ENCODE data around the gene AMPD3.

The AMPD3 gene

DNA sequence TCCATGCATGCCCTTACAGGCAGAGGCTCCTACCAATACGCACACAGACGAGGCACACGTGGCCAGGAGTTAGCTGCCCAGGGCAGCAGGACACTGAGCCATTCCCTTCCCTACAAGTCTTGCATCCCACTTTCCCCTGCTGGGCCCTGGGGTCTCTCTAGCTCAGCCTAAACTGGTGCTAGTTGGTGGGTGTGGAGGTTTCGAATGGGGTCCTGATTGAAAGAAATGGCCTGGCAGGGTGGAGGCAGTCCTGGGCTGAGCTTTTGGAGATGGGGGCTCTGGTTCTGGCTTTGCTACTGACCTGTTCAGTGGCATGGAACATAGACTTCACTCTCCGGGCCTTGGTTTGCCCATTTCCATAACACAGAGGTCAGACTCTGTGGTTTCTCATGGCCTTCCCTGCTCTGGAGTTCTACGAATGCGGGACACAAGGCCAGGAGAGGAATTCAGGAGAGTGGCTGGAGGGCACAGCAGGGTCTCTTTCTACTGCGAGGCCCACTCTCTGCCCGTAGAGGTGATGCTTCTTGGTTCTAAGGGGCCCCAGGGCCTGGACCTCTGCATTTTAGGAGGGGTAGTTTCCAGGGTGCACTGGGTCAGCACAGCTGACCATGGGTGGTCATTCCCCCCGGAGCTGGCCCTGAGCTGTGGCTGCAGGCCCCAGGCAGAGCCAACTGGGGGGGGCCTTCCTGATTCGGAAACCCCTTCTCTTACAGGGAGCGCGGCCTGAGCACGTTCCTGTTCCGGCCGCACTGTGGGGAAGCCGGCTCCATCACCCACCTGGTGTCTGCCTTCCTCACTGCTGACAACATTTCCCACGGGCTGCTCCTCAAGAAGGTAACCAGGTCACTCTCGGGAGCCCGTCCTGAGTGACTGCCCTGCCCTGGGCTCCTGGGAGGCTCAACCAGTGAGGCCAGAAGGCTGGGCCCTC is 46.0 kb downstream of the AMPD3 start:
- H3K36me3 Mint-ChIP-seq (ENCODE audit: insufficient read depth), result peaks cover 34% of the 10 kb centered on the region
- H3K27ac Mint-ChIP-seq, result no peak overlapping the region
- DNase-seq (no peak), ATAC-seq (replicated peaks) (no peak)
- H3K27me3 Mint-ChIP-seq, result no peaks in the 10 kb centered on the region
- H3K4me1 Mint-ChIP-seq (ENCODE audit: low read depth in 2 of 2), result peaks cover 0 to 4% of the 10 kb centered on the region in 2 donors
- no peaks in the 10 kb centered on the region for H3K9me3 Mint-ChIP-seq
- no peak overlapping the region for H3K4me3 Mint-ChIP-seq

DNA sequence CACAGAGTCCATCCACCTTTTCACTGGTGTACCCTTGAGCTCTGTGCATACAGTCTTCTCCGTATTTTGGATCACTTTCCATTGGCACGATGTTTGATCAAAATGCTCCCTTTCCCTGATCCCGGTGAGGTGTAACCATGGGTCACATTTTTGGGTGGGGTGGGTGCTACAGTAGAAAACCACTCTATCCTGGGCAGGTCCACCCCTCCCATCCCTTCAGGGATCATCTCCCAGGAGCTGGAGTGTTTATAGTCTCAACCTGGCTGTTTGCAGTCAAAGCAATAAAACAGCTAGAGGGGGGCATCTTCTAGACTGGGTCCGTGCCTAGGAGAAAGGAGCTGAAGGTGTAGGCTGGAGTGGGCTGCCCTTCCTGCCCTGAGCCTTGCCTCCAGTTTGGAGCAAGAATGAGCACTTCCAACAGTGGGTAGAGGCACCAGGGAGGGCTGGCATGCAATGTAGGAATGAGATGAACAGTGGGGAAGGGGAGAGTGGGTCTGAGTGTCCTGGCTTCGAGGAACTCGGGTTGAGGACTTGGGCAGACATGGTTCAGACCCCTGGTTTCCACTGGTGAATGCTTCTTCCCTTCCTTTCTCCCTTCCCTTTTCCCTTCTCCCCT is 47.1 kb downstream of the AMPD3 start:
- Mint-ChIP-seq H3K27ac (peak overlapping the region; percentile 57 to 88), H3K4me1 (ENCODE audit: low read depth in 2 of 2) (no peaks in the 10 kb centered on the region), H3K4me3 (no peak overlapping the region), H3K9me3 (no peaks in the 10 kb centered on the region), H3K27me3 (no peaks in the 10 kb centered on the region), H3K36me3 (ENCODE audit: insufficient read depth) (peaks cover 31% of the 10 kb centered on the region)
- DNase-seq (no peak), ATAC-seq (replicated peaks) (no peak)

DNA sequence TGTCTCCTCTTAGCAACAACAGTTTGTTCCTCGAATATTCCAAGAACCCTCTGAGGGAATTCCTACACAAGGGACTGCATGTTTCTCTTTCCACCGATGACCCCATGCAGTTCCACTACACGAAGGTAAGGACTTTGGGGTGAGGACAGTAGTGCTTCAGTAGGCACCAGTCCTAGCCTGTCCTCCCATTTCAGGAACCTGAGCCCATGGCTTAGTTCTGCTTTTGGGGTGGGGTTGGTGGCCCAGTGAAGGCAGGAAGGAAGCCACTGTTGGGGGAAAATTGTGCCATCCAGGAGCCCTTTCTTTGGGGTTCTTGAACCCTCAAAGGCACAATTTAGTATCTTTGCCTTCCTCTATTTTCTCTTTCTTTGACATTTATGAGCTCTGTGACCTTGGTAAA is 47.7 kb downstream of the AMPD3 start:
- DNase-seq (no peak), ATAC-seq (replicated peaks) (no peak)
- Mint-ChIP-seq H3K4me3 (no peak overlapping the region), H3K27ac (peak overlapping the region in 1 of 2 donors; percentile 88), H3K36me3 (ENCODE audit: insufficient read depth) (peaks cover 28% of the 10 kb centered on the region), H3K9me3 (no peaks in the 10 kb centered on the region), H3K27me3 (no peaks in the 10 kb centered on the region), H3K4me1 (ENCODE audit: low read depth in 2 of 2) (no peaks in the 10 kb centered on the region)

DNA sequence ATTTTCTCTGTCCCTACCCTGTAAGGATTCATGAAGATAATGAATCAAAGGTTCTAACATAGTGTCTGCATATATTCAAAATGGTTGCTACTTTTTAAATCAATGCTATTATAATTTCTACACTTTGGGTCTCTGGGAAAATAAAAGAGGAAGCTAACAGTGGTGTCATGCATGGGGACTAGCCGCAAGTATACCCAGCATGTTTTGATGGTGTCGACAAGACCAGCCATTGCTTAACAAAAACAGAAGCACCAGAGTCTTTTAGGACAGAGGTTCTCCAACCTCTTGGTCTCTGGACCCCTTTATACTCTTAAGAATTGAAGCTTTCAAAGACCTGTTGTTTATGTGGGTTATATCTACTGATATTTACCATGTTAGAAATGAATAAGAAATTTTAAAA is 48.2 kb downstream of the AMPD3 start:
- no peaks in the 10 kb centered on the region for H3K9me3 Mint-ChIP-seq
- no peak overlapping the region for H3K27ac Mint-ChIP-seq
- no peak for DNase-seq
- no peaks in the 10 kb centered on the region for H3K27me3 Mint-ChIP-seq
- peaks cover 23% of the 10 kb centered on the region for H3K36me3 Mint-ChIP-seq (ENCODE audit: insufficient read depth)
- H3K4me1 Mint-ChIP-seq (ENCODE audit: low read depth in 2 of 2), result no peaks in the 10 kb centered on the region
- no peak overlapping the region for H3K4me3 Mint-ChIP-seq
- ATAC-seq (replicated peaks), result peak; percentile 29

DNA sequence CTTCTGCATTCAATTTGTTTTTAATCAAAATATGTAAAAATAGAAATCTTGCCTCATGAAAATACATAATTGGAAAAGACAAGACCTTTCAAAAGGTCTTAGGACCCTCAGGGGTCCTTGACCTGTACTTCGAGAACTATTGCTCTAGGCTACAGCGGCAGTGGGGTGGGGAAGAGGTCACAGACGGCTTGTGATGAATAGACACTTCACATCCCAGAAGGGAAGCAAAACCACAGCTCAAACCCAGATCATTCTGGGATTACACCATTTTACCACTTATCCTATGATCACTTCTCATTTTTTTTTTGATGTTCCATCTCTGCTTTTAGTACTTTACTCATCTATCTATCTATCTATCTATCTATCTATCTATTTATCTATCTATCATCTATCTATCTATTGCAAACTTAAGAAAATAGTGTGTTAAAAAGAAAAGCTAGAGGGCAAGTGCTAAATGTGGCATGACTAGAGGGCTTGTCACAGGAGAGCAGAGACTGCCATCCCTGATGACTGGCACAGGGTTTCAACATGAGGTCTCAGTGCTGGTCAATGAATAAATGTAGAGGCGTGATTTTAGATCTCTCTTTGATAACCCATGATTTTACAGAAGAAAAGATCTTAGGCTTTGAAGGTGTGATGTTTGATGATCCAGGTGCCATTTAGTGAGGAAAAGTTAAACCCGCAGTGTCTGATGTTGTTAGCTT is 48.9 kb downstream of the AMPD3 start:
- Mint-ChIP-seq H3K36me3 (ENCODE audit: insufficient read depth) (peaks cover 22% of the 10 kb centered on the region), H3K4me3 (no peak overlapping the region), H3K27ac (peak overlapping the region in 1 of 2 donors; percentile 39), H3K27me3 (no peaks in the 10 kb centered on the region), H3K4me1 (ENCODE audit: low read depth in 2 of 2) (no peaks in the 10 kb centered on the region), H3K9me3 (no peaks in the 10 kb centered on the region)
- DNase-seq (no peak), ATAC-seq (replicated peaks) (no peak)

DNA sequence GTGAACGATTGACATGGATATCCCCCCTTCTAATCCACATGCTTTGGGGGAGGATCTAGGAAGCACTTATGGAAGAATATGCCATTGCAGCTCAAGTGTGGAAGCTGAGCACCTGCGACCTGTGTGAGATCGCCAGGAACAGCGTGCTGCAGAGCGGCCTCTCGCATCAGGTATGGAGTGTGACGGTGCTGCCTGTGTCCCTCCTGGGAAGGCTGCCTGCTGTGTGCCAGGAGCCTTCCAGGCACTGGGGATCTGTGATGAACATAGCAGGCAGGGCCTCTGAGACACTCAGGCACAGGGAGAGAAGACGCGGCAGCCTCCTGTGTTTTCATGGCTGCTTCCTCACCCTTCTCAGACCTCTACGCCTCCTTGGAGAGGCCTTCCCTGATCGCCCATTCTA is 49.4 kb downstream of the AMPD3 start:
- Mint-ChIP-seq H3K27me3 (no peaks in the 10 kb centered on the region), H3K9me3 (no peaks in the 10 kb centered on the region), H3K4me1 (ENCODE audit: low read depth in 2 of 2) (no peaks in the 10 kb centered on the region), H3K36me3 (ENCODE audit: insufficient read depth) (peaks cover 19% of the 10 kb centered on the region), H3K4me3 (no peak overlapping the region), H3K27ac (peak overlapping the region; percentile 35 to 39)
- DNase-seq, result no peak
- ATAC-seq (replicated peaks), result no peak

DNA sequence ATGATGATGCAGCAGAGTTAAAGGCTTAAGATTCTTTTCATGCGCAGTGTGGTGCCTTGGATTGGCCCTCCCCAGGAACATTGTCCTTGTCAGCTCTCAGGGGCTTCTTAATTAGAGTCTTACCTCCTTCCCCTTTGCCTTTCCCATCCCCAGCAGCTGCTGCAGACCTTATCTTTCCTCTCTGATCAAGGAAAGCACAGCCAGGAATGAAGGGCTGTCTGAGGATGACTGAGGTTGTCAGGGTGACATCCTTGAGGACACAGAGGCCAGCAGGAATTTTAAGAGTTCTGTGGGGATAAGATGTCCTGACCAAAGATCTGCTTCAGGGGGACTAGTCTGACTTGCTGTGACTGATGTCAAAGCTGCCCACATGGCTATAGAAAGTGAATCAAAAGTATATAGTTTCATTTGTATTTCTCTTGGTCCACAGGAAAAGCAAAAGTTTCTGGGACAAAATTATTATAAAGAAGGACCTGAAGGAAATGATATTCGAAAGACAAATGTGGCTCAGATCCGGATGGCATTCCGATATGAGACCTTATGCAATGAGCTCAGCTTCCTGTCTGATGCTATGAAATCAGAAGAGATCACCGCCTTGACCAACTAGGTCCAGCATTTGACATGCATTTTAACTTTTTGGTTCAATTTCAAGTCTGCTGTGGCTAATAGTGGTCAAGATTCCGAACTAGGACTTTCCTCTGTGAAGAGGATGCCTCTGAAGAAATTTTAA is 50.4 kb downstream of the AMPD3 start:
- Mint-ChIP-seq H3K9me3 (no peaks in the 10 kb centered on the region), H3K27ac (peak overlapping the region in 1 of 2 donors; percentile 35), H3K4me3 (no peak overlapping the region), H3K36me3 (ENCODE audit: insufficient read depth) (peaks cover 16% of the 10 kb centered on the region), H3K27me3 (no peaks in the 10 kb centered on the region), H3K4me1 (ENCODE audit: low read depth in 2 of 2) (no peaks in the 10 kb centered on the region)
- ATAC-seq (replicated peaks) (no peak), DNase-seq (no peak)

DNA sequence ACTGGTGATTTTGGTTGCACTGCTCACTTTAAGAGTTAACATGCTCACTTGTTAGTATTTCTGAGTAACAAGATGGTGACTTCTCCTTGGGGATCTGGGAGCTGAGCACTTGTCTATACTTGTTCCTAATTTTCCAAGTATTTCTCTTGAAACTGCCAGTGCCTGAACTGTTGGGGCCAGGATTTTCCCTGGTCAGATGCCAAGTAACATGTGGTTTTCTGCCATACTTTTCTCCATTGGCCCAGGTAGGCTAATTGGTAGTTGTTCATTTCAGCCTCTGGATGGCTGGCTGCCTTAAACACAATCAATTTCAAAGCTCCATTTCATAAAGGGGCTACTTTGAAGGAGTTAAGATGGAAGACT is 50.9 kb downstream of the AMPD3 start:
- no peak for ATAC-seq (replicated peaks)
- Mint-ChIP-seq H3K4me1 (ENCODE audit: low read depth in 2 of 2) (no peaks in the 10 kb centered on the region), H3K27me3 (no peaks in the 10 kb centered on the region), H3K36me3 (ENCODE audit: insufficient read depth) (peaks cover 16% of the 10 kb centered on the region), H3K4me3 (no peak overlapping the region), H3K27ac (no peak overlapping the region), H3K9me3 (no peaks in the 10 kb centered on the region)
- no peak for DNase-seq

DNA sequence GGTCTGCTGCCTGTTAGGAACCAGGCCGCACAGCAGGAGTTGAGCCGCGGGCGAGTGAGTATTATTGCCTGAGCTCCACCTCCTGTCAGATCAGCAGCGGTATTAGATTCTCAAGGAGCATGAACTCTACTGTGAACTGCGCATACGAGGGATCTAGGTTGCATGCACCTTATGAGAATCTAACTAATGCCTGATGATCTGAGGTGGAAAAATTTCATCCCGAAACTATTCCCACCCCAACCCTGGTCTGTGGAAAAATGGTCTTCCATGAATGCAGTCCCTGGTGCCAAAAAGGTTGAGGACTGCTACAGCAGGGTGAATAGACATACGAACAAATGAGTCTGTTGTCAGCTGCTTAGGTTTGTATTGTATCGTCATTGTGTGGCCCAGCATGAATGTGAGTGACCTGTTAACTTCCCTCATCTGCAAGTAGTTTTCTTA is 56.1 kb downstream of the AMPD3 start:
- Mint-ChIP-seq H3K4me3 (no peak overlapping the region), H3K4me1 (ENCODE audit: low read depth in 2 of 2) (peaks cover 0 to 7% of the 10 kb centered on the region in 2 donors), H3K27ac (peak overlapping the region in 1 of 2 donors; percentile 23), H3K36me3 (ENCODE audit: insufficient read depth) (peaks cover 6% of the 10 kb centered on the region), H3K9me3 (no peaks in the 10 kb centered on the region), H3K27me3 (no peaks in the 10 kb centered on the region)
- no peak for ATAC-seq (replicated peaks)
- no peak for DNase-seq

DNA sequence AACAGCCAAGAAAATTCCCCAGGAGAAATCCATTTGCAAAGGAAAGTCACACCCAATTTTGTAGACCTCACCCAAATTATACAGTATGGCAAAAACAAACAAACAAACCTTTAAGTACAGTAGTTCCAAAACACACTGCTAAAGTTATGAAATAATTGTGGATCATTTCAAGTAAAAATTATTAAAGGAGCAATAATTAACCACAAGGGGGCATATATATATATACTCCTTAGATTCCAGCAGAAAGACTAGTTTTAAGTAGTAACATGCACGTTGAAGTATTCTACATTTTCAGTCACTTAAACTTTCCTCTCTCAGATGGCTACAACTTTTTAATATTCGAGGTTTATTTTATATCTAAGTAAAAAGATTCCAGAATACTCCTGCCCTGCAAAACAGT is 59.1 kb downstream of the AMPD3 start:
- no peaks in the 10 kb centered on the region for H3K9me3 Mint-ChIP-seq
- DNase-seq (no peak), ATAC-seq (replicated peaks) (no peak)
- no peaks in the 10 kb centered on the region for H3K27me3 Mint-ChIP-seq
- no peak overlapping the region for H3K4me3 Mint-ChIP-seq
- peaks cover 11% of the 10 kb centered on the region for H3K36me3 Mint-ChIP-seq (ENCODE audit: insufficient read depth)
- peak overlapping the region in 1 of 2 donors; percentile 61 for H3K27ac Mint-ChIP-seq
- H3K4me1 Mint-ChIP-seq (ENCODE audit: low read depth in 2 of 2), result peaks cover 0 to 7% of the 10 kb centered on the region in 2 donors

DNA sequence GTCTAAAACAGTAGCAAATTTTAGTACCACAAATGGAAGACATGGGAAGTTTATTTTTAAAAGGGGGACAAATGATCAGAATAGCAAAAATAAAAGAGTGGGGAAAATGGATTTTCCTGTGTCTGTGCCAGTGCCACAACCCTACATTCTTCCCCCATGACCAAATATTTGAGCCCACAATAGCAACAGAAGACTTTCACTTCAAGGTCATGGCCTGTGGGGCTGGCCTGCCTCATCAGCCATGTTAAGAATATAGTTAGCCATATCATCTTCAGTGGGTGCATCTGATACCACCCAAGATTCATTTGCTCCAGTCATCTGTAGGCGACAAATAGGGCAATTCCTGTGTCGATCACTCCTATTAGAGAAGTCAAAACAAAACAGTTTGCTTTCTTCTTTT is 59.6 kb downstream of the AMPD3 start:
- no peak overlapping the region for H3K4me3 Mint-ChIP-seq
- H3K27me3 Mint-ChIP-seq, result no peaks in the 10 kb centered on the region
- DNase-seq (no peak), ATAC-seq (replicated peaks) (no peak)
- H3K27ac Mint-ChIP-seq, result peak overlapping the region in 1 of 2 donors; percentile 61
- no peaks in the 10 kb centered on the region for H3K9me3 Mint-ChIP-seq
- peaks cover 11% of the 10 kb centered on the region for H3K36me3 Mint-ChIP-seq (ENCODE audit: insufficient read depth)
- peaks cover 0 to 7% of the 10 kb centered on the region in 2 donors for H3K4me1 Mint-ChIP-seq (ENCODE audit: low read depth in 2 of 2)

DNA sequence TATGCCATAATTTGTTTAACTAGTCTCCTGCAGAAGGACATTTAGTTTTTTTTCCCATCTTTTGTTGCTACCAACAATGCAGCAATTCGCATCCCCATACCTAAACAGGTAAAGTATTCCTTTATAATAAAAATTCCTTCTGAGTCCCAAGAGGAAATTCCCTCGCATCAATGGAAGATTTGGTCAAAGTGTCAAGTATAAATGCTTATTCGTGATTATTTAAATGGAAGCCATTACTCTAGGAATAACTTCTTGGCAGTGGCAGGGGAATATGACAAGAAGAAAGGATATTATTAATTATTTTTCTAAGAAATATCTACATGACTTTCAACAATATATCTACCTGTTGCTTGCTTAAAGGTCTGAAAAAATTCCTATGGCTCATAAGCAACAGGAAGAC is 60.4 kb downstream of the AMPD3 start:
- Mint-ChIP-seq H3K27ac (peak overlapping the region in 1 of 2 donors; percentile 52), H3K4me3 (no peak overlapping the region)
- ATAC-seq (replicated peaks), result no peak

DNA sequence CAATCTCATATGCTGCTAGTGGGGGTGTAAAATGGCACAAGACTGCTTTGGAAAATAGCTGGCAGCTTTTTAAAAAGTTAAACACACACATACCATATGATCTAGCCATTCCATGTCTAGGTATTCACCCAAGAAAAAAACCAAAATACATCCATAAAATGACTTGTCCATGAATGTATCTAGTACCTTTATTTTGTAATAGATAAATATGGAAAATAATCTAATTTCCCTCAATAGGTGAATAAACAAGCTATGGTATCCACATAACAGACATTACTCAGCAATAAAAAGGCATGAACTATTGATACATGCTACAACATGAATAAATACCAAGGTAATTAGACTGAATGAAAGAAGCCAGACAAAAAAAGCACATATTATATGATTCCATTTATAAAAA is 63.1 kb downstream of the AMPD3 start:
- Mint-ChIP-seq H3K36me3 (ENCODE audit: insufficient read depth) (peaks cover 11% of the 10 kb centered on the region), H3K4me1 (ENCODE audit: low read depth in 2 of 2) (peaks cover 0 to 3% of the 10 kb centered on the region in 2 donors), H3K27ac (peak overlapping the region in 1 of 2 donors; percentile 0), H3K4me3 (no peak overlapping the region), H3K9me3 (no peaks in the 10 kb centered on the region), H3K27me3 (no peaks in the 10 kb centered on the region)
- no peak for DNase-seq
- ATAC-seq (replicated peaks), result no peak

More for the DNA sequence above, 60.4 kb downstream of the AMPD3 start:
- H3K9me3 Mint-ChIP-seq, result no peaks in the 10 kb centered on the region
- H3K4me1 Mint-ChIP-seq (ENCODE audit: low read depth in 2 of 2), result peaks cover 0 to 7% of the 10 kb centered on the region in 2 donors
- H3K36me3 Mint-ChIP-seq (ENCODE audit: insufficient read depth), result peaks cover 11% of the 10 kb centered on the region
- DNase-seq, result no peak
- H3K27me3 Mint-ChIP-seq, result no peaks in the 10 kb centered on the region

Measured in effector memory CD8-positive, alpha-beta T cell (primary cell).